Right atrium auricular region (tissue), 2 donors: ENCODE results near the gene CCDC51. TPM values are rescaled to one million over a fixed set of nuclear protein-coding genes. Genes with fewer than 3 reads are reported as not detected.
"Not testable (repeated sequence)": the region's sequence is repeated elsewhere in the genome, so short reads cannot be mapped to it uniquely, and the experiment has no call there.

ENCODE experiments used
- DNase-seq: peaks from one replicate; pipeline ENCODE4 v3.0.0-alpha.2; 2019; ENCODE audit warnings: low spot score
- H3K27ac ChIP-seq, 2 donors: fragments of 200-600 bp; sonication (generic); 1 replicate in 1 of 2; 2 replicates in 1 of 2; pipeline ENCODE4 v1.5.1; 2016 to 2019
- H3K27me3 ChIP-seq, 2 donors: fragments of 200-600 bp; sonication (generic); one replicate each; pipeline versions ENCODE4 v1.5.1 to v1.6.0; 2017 to 2019
- H3K36me3 ChIP-seq: fragments of 200-600 bp; sonication (generic); one replicate; pipeline ENCODE4 v1.5.1; 2016
- H3K4me1 ChIP-seq, 2 donors: fragments of 200-600 bp; sonication (generic); one replicate each; pipeline versions ENCODE4 v1.5.1 to v1.6.0; 2017 to 2019
- H3K4me3 ChIP-seq, 2 donors: fragments of 200-600 bp; sonication (generic); 1 replicate in 1 of 2; 2 replicates in 1 of 2; pipeline ENCODE4 v1.5.1; 2017 to 2019; ENCODE audit warnings: mild to moderate bottlenecking in 1 of 2, moderate library complexity in 1 of 2
- H3K9me3 ChIP-seq, 2 donors: fragments of 200-600 bp; sonication (generic); one replicate each; pipeline ENCODE4 v1.5.1; 2019
- total RNA-seq, 2 donors: library from RNA; depleted of rRNA; stranded (reverse); fragments of >200 nt; gene quantifications; one replicate each; pipeline ENCODE4 v1.1.0, GENCODE V29; 2016
- TF ChIP-seq, protein P1 (sequence below), 2 donors: fragments of 200-600 bp; sonication (generic); IDR thresholded peaks; one replicate each; pipeline ENCODE4 v1.5.1; 2019; ENCODE audit warnings: antibody characterized with exemption in 2 of 2

Gene CCDC51
- total RNA-seq, 2 donors from 2014 or later: 8.4 to 9.2 TPM

DNA sequence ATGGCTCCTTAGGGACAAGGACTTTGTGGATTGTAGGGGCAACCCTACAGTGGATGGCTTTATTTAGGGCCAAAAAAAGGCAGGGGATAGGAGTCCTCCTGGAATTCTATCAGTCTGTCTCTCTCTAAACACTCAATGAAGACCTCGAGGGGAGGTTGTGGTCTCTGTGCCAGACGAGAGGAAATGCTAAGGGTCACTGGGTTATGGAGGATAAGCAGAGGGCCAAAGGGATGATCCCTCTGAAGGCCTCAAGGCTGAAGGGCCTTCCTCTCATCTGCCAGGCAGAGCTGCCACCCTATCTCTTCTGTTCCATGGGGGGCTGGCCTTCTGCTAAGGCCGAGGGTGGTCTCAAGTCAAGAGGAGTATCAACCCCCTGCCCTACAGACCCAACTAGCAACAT lies 37.0 kb downstream of the CCDC51 start:
- Histone ChIP-seq H3K27ac (peak overlapping the region; percentile 67 to 76), H3K4me1 (peaks cover 0 to 18% of the 10 kb centered on the region in 2 donors), H3K4me3 (no peak overlapping the region), H3K9me3 (no peaks in the 10 kb centered on the region), H3K36me3 (peaks cover 38% of the 10 kb centered on the region), H3K27me3 (no peaks in the 10 kb centered on the region)
- peak; percentile 49 for DNase-seq
- TF ChIP-seq, protein P1, sequence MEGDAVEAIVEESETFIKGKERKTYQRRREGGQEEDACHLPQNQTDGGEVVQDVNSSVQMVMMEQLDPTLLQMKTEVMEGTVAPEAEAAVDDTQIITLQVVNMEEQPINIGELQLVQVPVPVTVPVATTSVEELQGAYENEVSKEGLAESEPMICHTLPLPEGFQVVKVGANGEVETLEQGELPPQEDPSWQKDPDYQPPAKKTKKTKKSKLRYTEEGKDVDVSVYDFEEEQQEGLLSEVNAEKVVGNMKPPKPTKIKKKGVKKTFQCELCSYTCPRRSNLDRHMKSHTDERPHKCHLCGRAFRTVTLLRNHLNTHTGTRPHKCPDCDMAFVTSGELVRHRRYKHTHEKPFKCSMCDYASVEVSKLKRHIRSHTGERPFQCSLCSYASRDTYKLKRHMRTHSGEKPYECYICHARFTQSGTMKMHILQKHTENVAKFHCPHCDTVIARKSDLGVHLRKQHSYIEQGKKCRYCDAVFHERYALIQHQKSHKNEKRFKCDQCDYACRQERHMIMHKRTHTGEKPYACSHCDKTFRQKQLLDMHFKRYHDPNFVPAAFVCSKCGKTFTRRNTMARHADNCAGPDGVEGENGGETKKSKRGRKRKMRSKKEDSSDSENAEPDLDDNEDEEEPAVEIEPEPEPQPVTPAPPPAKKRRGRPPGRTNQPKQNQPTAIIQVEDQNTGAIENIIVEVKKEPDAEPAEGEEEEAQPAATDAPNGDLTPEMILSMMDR (IDR thresholded peaks at IDR 0.05): no peak

DNA sequence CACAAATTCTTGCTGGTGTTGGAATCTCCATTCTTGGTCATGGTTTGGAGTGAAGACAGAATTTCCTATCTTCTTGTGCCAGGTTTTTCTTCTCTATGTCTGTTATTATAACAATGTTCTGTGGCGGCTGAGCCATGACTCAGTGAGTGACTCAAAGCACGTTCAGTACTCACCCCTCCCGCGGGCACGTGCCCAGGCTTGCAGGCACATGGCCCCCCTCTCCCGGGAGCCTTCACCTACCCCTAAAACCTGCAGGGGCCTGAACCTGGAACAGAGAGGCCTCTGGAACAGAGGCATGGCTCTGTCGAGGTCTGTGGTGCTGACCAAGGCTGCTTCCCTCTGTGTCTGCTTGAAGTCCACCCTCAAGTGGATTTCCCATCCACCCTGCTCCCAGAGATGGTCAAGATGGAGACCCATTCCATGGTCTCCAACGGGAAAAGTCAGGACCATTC lies 37.6 kb downstream of the CCDC51 start:
- H3K36me3 ChIP-seq: peaks cover 32% of the 10 kb centered on the region
- H3K4me1 ChIP-seq: peaks cover 0 to 18% of the 10 kb centered on the region in 2 donors
- H3K9me3 ChIP-seq: no peaks in the 10 kb centered on the region
- TF ChIP-seq, protein P1 (IDR thresholded peaks at IDR 0.05): no peak
- DNase-seq: peak; percentile 96
- H3K27ac ChIP-seq: peak overlapping the region; percentile 67 to 76
- no peak overlapping the region for H3K4me3 ChIP-seq
- H3K27me3 ChIP-seq: no peaks in the 10 kb centered on the region

DNA sequence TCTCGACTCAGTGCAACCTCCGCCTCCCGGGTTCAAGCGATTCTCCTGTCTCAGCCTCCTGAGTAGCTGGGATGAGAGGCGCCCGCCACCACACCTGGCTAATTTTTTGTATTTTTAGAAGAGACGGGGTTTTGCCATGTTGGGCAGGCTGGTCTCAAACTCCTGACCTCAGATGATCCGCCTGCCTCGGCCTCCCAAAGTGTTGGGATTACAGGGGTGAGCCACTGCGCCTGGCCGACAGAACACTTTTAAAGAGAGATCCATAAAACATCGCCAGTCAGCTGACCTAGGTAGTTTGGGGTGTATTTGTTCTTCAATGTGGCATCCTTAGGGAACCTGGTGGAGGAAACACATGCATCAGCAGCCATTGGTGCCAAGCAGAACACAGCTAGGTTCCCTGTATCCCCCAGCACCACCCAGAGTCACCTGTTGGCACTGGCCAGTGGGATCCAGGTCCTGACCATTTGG lies 38.5 kb downstream of the CCDC51 start:
- not testable (repeated sequence) for H3K9me3 ChIP-seq, H3K4me3 ChIP-seq, H3K27me3 ChIP-seq
- Histone ChIP-seq H3K27ac (peak overlapping the region; percentile 67 to 76), H3K4me1 (peaks cover 0 to 18% of the 10 kb centered on the region in 2 donors), H3K36me3 (peaks cover 23% of the 10 kb centered on the region)
- peak; percentile 56 for DNase-seq

DNA sequence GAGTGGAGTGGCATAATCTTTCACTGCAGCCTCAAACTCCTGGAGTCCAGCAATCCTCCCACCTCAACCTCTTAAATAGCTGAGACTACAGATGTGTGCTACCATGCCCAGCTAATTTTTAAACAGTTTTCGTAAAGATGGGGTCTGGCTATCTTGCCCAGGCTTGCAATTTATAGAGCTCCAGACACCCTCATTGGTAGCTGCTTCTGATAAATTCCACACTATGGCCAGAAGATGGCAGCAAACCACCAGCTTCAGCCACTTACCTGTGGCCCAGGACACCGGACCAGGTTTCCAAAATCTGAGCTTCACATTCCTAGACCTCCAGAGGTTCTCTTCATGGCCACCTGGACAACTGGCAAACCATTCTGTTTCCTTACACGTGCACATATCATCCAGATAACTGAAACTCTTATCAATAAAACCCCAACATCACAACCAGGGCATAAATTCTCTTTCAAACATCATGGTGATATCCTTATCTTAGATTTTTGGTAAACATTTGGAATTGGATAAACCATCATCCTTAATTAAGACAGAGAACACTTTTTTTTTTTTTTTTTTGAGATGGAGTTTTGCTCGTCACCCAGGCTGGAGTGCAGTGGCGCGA lies 39.0 kb downstream of the CCDC51 start:
- H3K4me3 ChIP-seq: no peak overlapping the region
- H3K9me3 ChIP-seq: no peaks in the 10 kb centered on the region
- no peaks in the 10 kb centered on the region for H3K27me3 ChIP-seq
- H3K4me1 ChIP-seq: peaks cover 0 to 18% of the 10 kb centered on the region in 2 donors
- TF ChIP-seq, protein P1 (IDR thresholded peaks at IDR 0.05): peak; percentile 82 to 89
- H3K36me3 ChIP-seq: peaks cover 18% of the 10 kb centered on the region
- H3K27ac ChIP-seq: peak overlapping the region in 1 of 2 donors; percentile 76
- DNase-seq: peak; percentile 68

DNA sequence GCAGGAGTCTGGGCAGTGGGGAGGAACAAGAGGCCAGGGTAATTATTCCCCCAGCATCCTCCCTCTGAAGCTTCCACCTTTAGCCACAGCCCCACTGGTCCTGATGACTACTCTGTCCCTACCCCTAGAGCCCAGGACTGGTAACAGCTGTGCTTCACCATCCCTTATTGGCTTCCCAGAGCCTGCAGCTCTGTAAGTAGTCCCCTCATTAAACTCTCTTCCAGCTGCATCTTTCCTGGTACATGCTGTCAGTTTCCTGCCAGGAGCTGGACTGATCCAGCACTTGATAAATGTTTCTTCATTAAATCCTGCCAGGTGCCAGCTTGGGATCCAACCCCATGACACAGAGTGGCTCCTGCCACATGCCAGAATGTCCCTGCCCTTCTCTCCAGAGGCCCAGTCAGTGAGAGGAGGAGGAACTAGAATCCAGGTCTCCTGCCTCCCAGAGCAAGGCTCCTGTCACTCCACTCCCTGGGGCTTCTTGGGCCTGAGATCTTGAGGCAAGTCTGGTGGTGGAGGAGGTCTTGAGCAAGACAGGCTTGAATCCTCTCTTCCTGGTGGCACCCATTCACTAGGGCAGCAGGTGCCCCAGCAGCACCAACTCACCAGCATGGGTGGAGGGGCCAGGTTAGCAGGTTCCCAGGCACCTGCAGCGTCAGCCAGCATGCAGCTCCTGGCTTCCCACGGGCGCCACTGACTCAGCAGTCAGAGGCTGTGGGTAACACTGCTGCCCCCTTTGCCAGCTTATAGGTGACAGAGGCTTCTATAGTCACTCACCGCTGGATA lies 40.3 kb downstream of the CCDC51 start:
- Histone ChIP-seq H3K4me1 (peaks cover 0 to 18% of the 10 kb centered on the region in 2 donors), H3K27ac (no peak overlapping the region), H3K4me3 (no peak overlapping the region), H3K9me3 (no peaks in the 10 kb centered on the region), H3K27me3 (no peaks in the 10 kb centered on the region), H3K36me3 (peaks cover 8% of the 10 kb centered on the region)
- TF ChIP-seq, protein P1 (IDR thresholded peaks at IDR 0.05): no peak
- no peak for DNase-seq

DNA sequence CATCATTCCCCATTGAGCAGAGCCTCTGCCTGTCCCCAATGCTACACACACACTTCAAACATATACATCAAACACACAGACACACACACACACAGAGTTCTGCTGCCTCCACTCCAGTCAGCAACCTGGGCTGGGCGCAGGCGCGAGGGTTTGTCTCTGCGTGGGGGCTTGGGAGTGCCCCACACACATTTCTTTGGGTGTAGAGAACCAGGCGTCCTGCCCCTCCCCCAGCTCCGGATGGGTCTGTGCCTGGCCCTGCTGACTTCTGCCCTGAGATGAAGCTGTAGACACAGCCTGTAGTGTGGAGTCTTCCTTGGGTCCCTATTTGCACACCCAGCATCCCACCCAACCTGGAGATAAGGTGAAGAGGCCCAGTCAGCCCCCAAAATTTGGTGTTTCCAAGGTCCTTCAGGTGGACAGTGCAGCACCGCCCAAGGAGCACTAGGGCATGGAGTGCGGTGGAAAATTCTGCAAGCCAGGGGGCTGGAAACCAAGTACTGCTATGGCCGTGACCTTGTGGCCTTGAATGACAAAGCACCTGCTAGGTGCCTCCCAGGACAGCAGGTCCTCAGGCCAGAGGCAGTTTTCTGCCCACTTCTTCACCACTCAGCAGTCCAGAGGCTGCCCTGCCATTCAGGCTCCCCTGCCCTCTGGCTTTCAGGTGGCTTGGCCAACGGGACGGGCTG lies 41.1 kb downstream of the CCDC51 start:
- TF ChIP-seq, protein P1 (IDR thresholded peaks at IDR 0.05): no peak
- Histone ChIP-seq H3K27ac (no peak overlapping the region), H3K9me3 (no peaks in the 10 kb centered on the region), H3K4me3 (no peak overlapping the region), H3K27me3 (no peaks in the 10 kb centered on the region), H3K4me1 (peaks cover 0 to 18% of the 10 kb centered on the region in 2 donors), H3K36me3 (peaks cover 5% of the 10 kb centered on the region)
- no peak for DNase-seq
